ENCODE measurements around the gene COL26A1. TPM values are rescaled to one million over a fixed set of nuclear protein-coding genes. Genes with fewer than 3 reads are reported as not detected.

The COL26A1 gene
- total RNA-seq, 4 donors from 2014 or later, result not detected

- Histone ChIP-seq H3K4me1 (no peaks in the 10 kb centered on the region), H3K9me3 (no peaks in the 10 kb centered on the region), H3K4me3 (no peak overlapping the region), H3K27me3 (no peaks in the 10 kb centered on the region), H3K27ac (no peak overlapping the region), H3K36me3 (no peaks in the 10 kb centered on the region)
- ATAC-seq (no peak), DNase-seq (peak in 1 of 2 donors; percentile 1)
- in situ Hi-C loops (cut with MboI; ENCODE audit: low sequenced_read_pairs in 4 of 4), result no loop called here
- intact Hi-C loops (cut with DNase I; ENCODE audit: low total_unique reads), result no loop called here
- TF ChIP-seq CTCF (IDR thresholded peaks at IDR 0.05 in 4 of 5, conservative IDR thresholded peaks at IDR 0.05 in 1 of 5), result no peak
- no peak for TF ChIP-seq POLR2A (IDR thresholded peaks at IDR 0.05)
Observed at GRCh38 chr7:101553771-101554445, 191.2 kb downstream of the COL26A1 start.

- H3K27me3 ChIP-seq, result no peaks in the 10 kb centered on the region
- DNase-seq (peak; percentile 1 to 6), ATAC-seq (no peak)
- in situ Hi-C loops (cut with MboI; ENCODE audit: low sequenced_read_pairs in 4 of 4), result no loop called here
- H3K4me1 ChIP-seq, result no peaks in the 10 kb centered on the region
- H3K4me3 ChIP-seq, result no peak overlapping the region
- no peaks in the 10 kb centered on the region for H3K9me3 ChIP-seq
- no peak for TF ChIP-seq CTCF (IDR thresholded peaks at IDR 0.05 in 4 of 5, conservative IDR thresholded peaks at IDR 0.05 in 1 of 5)
- no peak for TF ChIP-seq POLR2A (IDR thresholded peaks at IDR 0.05)
- H3K36me3 ChIP-seq, result no peaks in the 10 kb centered on the region
- H3K27ac ChIP-seq, result no peak overlapping the region
- intact Hi-C loops (cut with DNase I; ENCODE audit: low total_unique reads), result no loop called here
Observed at GRCh38 chr7:101554584-101555268, 192.1 kb downstream of the COL26A1 start.

GRCh38 chr7:101555269-101555920 lies 192.7 kb downstream of the COL26A1 start:
- H3K36me3 ChIP-seq, result no peaks in the 10 kb centered on the region
- in situ Hi-C loops (cut with MboI; ENCODE audit: low sequenced_read_pairs in 4 of 4) (no loop called here), intact Hi-C loops (cut with DNase I; ENCODE audit: low total_unique reads) (no loop called here)
- no peak overlapping the region for H3K27ac ChIP-seq
- H3K4me3 ChIP-seq, result no peak overlapping the region
- TF ChIP-seq POLR2A (IDR thresholded peaks at IDR 0.05), result no peak
- TF ChIP-seq CTCF (IDR thresholded peaks at IDR 0.05 in 4 of 5, conservative IDR thresholded peaks at IDR 0.05 in 1 of 5), result no peak
- H3K27me3 ChIP-seq, result no peaks in the 10 kb centered on the region
- DNase-seq (no peak), ATAC-seq (no peak)
- no peaks in the 10 kb centered on the region for H3K4me1 ChIP-seq
- H3K9me3 ChIP-seq, result no peaks in the 10 kb centered on the region

GRCh38 chr7:101555921-101556275 lies 193.2 kb downstream of the COL26A1 start:
- no peak for TF ChIP-seq CTCF (IDR thresholded peaks at IDR 0.05 in 4 of 5, conservative IDR thresholded peaks at IDR 0.05 in 1 of 5)
- TF ChIP-seq POLR2A (IDR thresholded peaks at IDR 0.05), result no peak
- Histone ChIP-seq H3K4me1 (no peaks in the 10 kb centered on the region), H3K27me3 (no peaks in the 10 kb centered on the region), H3K36me3 (no peaks in the 10 kb centered on the region), H3K27ac (no peak overlapping the region), H3K9me3 (no peaks in the 10 kb centered on the region), H3K4me3 (no peak overlapping the region)
- in situ Hi-C loops (cut with MboI; ENCODE audit: low sequenced_read_pairs in 4 of 4), result no loop called here
- ATAC-seq (no peak), DNase-seq (no peak)
- intact Hi-C loops (cut with DNase I; ENCODE audit: low total_unique reads), result no loop called here

Data from gastrocnemius medialis (tissue), 4 donors.